ENCODE results near the gene PTGES3L.
"Not testable (repeated sequence)": the region's sequence is repeated elsewhere in the genome, so short reads cannot be mapped to it uniquely, and the experiment has no call there.

Gene PTGES3L

DNA sequence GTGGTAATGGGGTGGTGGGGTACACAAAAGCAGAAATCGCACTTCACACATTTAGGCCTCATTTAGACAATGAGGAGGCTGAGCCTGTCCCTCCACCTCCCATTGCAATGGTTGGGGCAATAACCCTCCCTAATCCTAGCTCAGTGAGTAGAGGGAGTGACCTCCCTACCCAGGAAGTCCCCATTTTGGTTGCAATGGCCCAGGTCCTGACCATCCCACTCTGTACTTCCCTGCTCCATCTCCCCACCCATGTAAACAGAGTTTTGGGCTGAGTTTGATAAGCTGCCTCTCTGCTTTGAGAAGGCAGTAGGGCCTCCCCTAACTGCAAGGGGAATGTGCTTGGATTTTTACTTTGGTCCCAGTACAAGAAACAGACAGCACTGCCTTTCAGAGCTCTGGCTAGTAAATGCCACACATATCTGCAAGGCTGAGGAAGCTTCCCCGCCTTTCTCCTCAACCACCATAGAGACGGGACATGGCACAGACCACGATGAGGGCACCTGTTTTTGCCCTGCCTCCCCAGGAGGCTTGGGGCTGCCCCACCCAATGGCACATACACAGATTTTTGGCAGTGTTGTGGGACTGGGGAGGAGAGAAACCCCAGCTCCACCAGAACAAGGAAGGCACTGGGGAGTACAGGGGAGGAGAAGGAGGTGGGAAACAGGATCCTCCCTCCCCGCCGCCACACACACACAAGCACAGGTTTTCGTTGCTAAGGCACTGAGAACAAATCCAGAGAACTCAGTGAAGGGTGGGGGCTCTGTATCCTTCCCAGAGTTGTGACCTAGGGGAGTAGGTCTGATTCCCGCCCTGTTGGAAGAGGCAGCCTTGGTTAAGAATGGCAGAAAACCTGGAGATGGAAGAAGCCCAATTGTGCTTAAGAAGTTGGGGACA is 35.0 kb upstream of the PTGES3L start:
- DNase-seq, result peak in 13 of 56 donors; percentile 12 to 58 (median 23)

DNA sequence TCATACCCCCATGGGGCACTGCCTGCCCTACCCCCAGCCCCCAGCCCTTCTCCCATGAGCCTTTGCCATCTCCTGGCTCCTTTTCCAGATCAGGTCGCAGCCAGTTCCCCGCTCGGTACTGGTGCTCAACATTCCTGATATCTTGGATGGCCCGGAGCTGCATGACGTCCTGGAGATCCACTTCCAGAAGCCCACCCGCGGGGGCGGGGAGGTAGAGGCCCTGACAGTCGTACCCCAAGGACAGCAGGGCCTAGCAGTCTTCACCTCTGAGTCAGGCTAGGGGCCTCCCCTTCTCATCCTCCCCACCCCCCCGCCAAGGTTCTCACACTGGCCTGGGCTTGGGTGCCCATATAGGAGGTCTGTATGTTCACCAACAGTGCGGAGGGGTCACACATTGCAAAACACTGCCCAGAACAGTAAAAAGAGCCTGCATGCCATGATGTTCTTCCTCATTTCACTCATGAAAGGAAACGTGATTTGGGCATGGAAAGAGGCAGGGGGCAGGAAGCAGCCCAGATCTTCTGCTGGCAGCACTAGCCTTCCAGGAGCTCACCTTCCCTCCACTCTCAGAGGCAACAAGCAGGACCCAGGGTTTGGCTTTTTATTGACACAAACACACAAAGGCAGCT is 34.3 kb upstream of the PTGES3L start:
- no peak for DNase-seq

- DNase-seq, result no peak
These were observed 33.4 kb upstream of the PTGES3L start for GRCh38 chr17:43013296-43013695.

GRCh38 chr17:43011728-43012472 is 32.0 kb upstream of the PTGES3L start:
- no peak for DNase-seq

GRCh38 chr17:43010667-43011308 is 30.9 kb upstream of the PTGES3L start:
- no peak for DNase-seq

- DNase-seq, result peak in 48 of 56 donors; percentile 19 to 83 (median 56)
These were observed 27.0 kb upstream of the PTGES3L start, which contains the start of gene IFI35 for GRCh38 chr17:43006639-43007551. Gene IFI35, plus strand, starts transcription at chr17:43006784. Its CDS starts 164 bp downstream, at chr17:43006948.

- DNase-seq, result no peak
These were observed 23.8 kb upstream of the PTGES3L start for GRCh38 chr17:43003542-43004172.

DNA sequence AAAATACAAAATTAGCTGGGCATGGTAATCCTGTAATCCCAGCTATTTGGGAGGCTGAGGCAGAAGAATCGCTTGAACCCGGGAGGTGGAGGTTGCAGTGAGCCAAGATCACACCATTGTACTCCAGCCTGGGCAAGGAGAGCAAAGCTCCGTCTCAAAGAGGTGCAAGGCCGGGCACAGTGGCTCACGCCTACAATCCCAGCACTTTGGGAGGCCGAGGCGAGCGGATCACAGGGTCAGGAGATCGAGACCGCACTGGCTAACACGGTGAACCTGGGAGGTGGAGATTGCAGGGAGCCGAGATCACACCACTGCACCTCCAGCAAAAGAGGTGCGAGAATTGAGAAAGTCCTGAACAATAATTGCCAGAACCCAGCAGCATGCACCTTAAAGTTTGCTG is 21.0 kb upstream of the PTGES3L start:
- DNase-seq, result not testable (repeated sequence)

DNA sequence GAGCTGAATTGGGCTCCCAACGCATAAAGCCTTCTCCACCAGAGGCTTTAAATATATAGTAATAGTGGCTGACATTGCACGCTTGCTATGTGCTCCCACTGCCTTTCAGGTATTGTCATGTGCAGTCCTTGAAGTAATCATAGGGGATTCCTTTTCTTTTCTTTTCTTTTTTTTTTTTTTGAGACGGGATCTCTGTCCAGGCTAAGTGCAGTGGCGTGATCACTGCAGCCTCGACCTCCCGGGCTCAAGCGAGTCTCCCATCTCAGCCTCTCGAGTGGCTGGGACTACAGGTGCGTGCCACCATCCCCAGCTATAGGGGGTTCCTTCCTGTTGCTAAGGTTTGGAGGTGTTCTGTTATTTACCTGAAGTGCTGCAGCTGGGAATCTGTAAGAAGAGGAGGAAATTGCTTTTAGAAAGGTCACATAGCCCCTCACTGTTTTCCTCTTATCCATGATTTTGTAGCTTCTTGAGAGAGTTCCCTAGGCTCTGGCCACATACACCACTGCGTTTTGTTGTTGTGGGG is 19.2 kb upstream of the PTGES3L start:
- no peak for DNase-seq

- DNase-seq, result peak; percentile 82 to 100 (median 98)
These were observed 18.4 kb upstream of the PTGES3L start, which contains the start of gene RPL27 for GRCh38 chr17:42997984-42998938. Gene RPL27, plus strand, starts transcription at chr17:42998419. Its CDS starts 332 bp downstream, at chr17:42998751.

DNA sequence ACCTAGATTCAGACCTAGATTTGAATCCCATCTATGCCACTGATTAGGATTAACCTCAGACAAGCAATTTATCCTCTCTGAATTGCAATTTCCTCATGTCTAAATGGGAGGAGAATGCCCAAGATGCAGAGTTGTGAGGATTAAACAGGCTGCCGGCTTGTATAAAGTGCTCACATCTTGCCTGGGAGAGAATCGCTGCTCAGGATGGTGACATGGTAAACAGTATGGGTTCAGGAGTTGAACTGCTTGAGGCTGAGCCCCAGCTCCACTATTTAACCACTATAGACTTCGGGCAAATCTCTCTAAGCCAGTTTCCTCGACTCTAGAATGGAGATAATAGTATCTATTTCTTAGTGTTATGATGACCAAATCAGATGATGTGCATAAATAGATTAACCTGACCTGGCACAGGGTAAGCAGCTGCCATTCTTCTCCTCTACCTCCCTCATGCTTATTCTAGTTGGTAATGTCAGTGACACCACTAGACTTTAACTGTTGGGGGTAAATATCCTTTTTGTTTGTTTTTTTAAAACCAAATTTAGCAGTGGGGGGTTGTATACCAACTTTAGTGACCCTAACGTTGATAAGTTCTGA is 17.6 kb upstream of the PTGES3L start:
- DNase-seq, result no peak

GRCh38 chr17:42993913-42994312 is 14.0 kb upstream of the PTGES3L start:
- not testable (repeated sequence) for DNase-seq

DNA sequence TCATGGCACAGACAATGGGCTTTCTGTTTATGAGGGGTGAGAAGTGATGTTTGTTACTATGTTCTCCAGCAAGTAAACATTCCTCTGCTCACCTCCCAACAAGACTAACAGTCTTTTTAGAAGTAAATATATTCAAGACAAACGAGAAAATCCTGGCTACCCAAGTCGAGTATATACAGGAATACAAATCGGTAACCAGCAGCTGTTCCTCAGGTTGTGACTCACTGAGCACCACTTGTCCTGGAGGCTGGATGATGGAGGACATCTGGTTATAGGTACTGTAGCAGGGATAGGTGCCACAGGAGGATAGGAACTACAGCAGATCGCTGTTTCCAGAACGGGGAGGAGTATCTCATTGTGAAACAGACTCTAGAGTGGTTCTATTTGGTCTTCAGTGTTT is 13.0 kb upstream of the PTGES3L start:
- no peak for DNase-seq

DNA sequence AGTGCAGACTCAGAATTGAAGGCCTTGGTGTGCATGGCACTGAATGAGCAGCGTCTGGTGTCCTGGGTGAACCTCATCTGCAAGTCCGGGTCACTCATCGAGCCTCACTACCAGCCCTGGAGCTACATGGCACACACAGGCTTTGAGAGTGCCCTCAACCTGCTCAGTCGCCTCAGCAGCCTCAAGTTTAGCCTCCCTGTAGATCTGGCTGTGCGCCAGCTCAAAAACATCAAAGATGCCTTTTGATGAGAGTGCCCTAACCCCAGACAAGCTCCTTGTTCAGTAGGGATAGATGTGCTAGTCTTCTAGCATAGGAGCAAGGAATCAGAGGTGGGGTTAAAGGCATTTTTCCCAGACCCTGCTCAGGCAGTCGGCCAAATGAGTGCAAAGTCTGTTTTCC is 11.6 kb upstream of the PTGES3L start:
- DNase-seq, result no peak

DNA sequence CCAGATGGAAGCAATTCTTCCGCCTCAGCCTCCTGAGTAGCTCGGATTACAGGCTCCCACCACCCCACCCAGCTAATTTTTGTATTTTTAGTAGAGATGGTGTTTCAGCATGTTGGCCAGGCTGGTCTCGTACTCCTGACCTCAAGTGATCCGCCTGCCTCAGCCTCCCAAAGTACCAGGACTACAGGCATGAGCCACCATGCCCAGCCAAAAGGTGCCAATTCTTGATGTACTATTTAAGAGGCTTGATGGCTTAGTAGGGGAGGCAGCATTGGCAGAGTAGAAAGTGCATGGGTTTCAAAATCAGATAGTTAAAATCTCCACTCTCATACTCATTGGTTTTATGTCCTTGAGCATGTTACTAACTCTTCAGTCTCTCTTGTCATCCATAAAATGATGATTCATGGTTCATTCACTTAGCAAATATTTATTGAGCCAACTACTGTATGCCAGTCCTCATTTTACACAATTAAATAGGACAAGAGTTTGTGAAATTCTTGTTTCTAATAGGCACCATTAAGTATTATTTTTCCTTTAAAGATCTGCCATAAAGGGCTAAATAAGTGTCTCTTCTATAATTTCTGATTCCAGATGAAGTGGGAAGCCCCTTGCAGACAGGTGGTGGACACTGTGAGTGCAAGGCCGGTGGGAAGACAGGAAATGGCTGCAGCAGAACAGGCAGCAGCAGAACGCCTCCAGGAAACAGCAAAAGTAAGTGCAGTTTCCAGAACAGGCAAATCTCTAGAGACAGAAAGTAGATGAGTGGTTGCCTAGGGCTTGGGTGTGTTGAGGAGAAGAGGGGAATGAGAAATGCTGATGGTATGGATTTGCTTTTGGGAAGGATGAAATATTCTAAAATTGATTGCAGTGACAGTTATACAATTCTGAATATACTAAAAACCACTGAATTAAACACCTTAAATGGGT is 10.1 kb upstream of the PTGES3L start:
- no peak for DNase-seq

- no peak for DNase-seq
These were observed 9.3 kb upstream of the PTGES3L start for GRCh38 chr17:42989141-42989540.

- DNase-seq, result no peak
These were observed 5.3 kb upstream of the PTGES3L start for GRCh38 chr17:42985225-42985624.
